GM13976 (cell line): ENCODE measurements around the gene PSMG4.

ENCODE experiments used
- DNase-seq: peaks from one replicate; pipeline ENCODE4 v3.0.0; 2012; ENCODE audit warnings: low spot score
- CTCF ChIP-seq: IDR thresholded peaks from 2 replicates; pipeline ENCODE4 v1.5.1; 2012; ENCODE audit warnings: borderline replicate concordance, mild to moderate bottlenecking; ENCODE audit not compliant: insufficient read depth; ENCODE audit errors: extremely low read depth, missing control alignments, control extremely low read depth
- in situ Hi-C: fragments of 300-500 bp; cut with MboI; formaldehyde crosslinking; loops from one replicate; pipeline ENCODE4 v1.12.0; 2022; ENCODE audit warnings: low sequenced_read_pairs, mixed read lengths, inconsistent platforms; ENCODE audit not compliant: unreplicated experiment

Gene PSMG4

GRCh38 chr6:3314621-3315467 lies 56.1 kb downstream of the PSMG4 start:
- no peak for TF ChIP-seq CTCF
- in situ Hi-C loops, result no loop called here

GRCh38 chr6:3315841-3316240 lies 57.1 kb downstream of the PSMG4 start:
- DNase-seq, result no peak
- in situ Hi-C loops, result no loop called here
- no peak for TF ChIP-seq CTCF

More at GRCh38 chr6:3314621-3315467, 56.1 kb downstream of the PSMG4 start:
- no peak for DNase-seq

- in situ Hi-C loops, result no loop called here
- no peak for DNase-seq
- TF ChIP-seq CTCF, result no peak
Observed at GRCh38 chr6:3316331-3316730, 57.6 kb downstream of the PSMG4 start.

GRCh38 chr6:3316818-3317217 lies 58.1 kb downstream of the PSMG4 start:
- no peak for TF ChIP-seq CTCF
- DNase-seq, result no peak
- in situ Hi-C loops, result no loop called here
